HepG2 (cell line): Measurements from ENCODE around the gene PCNA. TPM values are rescaled to one million over a fixed set of nuclear protein-coding genes. Genes with fewer than 3 reads are reported as not detected.
A peak's percentile ranks its signal among the peaks of the same experiment; 100 is the strongest.

Source experiments
- AKNA ChIP-seq: sonication (generic); formaldehyde crosslinking; IDR thresholded peaks from 2 replicates; pipeline ENCODE4 v1.4.0; 2020; ENCODE audit warnings: missing genetic modification reagents, borderline replicate concordance
- MBNL3 ChIP-seq: fragments of 250-450 bp; sonication (Bioruptor Pico); conservative IDR thresholded peaks from 2 replicates; pipeline ENCODE4 v1.8.0; 2022; ENCODE audit warnings: mild to moderate bottlenecking, inconsistent platforms
- NFRKB ChIP-seq: fragments of 450-650 bp; IDR thresholded peaks from 2 replicates; pipeline ENCODE4 v1.6.1; 2017
- STAT5B ChIP-seq: sonication (generic); formaldehyde crosslinking; IDR thresholded peaks from 2 replicates; pipeline ENCODE4 v1.4.0; 2020; ENCODE audit warnings: missing genetic modification reagents
- ZBTB33 ChIP-seq: sonication (generic); formaldehyde crosslinking; IDR thresholded peaks from 2 replicates; pipeline ENCODE4 v1.4.0; 2020; ENCODE audit warnings: missing genetic modification reagents
- ZBTB39 ChIP-seq: sonication (generic); formaldehyde crosslinking; IDR thresholded peaks from 2 replicates; pipeline ENCODE4 v1.5.0; 2020; ENCODE audit warnings: missing genetic modification reagents
- ZNF17 ChIP-seq: sonication (generic); formaldehyde crosslinking; IDR thresholded peaks from 2 replicates; pipeline ENCODE4 v1.5.0; 2020; ENCODE audit warnings: mild to moderate bottlenecking, missing genetic modification reagents
- ZNF225 ChIP-seq: sonication (generic); formaldehyde crosslinking; IDR thresholded peaks from 2 replicates; pipeline ENCODE4 v1.4.0; 2020; ENCODE audit warnings: mild to moderate bottlenecking, missing genetic modification reagents
- ZNF678 ChIP-seq: sonication (generic); formaldehyde crosslinking; IDR thresholded peaks from 2 replicates; pipeline ENCODE4 v1.4.0; 2020; ENCODE audit warnings: mild to moderate bottlenecking, missing genetic modification reagents
- ZNF792 ChIP-seq: IDR thresholded peaks from 2 replicates; pipeline ENCODE4 v1.6.1; 2016
- polyA plus RNA-seq, 8 experiments: library from polyadenylated mRNA; depleted of rRNA in 3 of 8; stranded (reverse) in 7 of 8; unstranded in 1 of 8; fragments of >200 nt; fragmentation: Illumina TruSeq in 4 of 8; extraction: Trizol in 4 of 8; gene quantifications; 2 replicates each; pipeline versions ENCODE4 v1.2.1 to v1.2.3, GENCODE V29; 2011 to 2016; ENCODE audit warnings: low read depth in 4 of 8, missing spikeins in 1 of 8, mixed read lengths in 1 of 8; ENCODE audit not compliant: insufficient read depth in 1 of 8
- total RNA-seq, 5 experiments: library from RNA; depleted of rRNA; stranded (reverse); fragments of >200 nt; fragmentation: Illumina TruSeq; extraction: Trizol; gene quantifications; 2 replicates each; pipeline ENCODE4 v1.2.3, GENCODE V29; 2016; ENCODE audit warnings: low read depth in 1 of 5
- TF ChIP-seq, protein P1 (sequence below): sonication (generic); formaldehyde crosslinking; IDR thresholded peaks from 2 replicates; pipeline ENCODE4 v1.8.1; 2023; ENCODE audit warnings: mild to moderate bottlenecking, inconsistent platforms, moderate library complexity, missing genetic modification reagents, borderline replicate concordance
- TF ChIP-seq, protein P2 (sequence below): sonication (generic); formaldehyde crosslinking; IDR thresholded peaks from 2 replicates; pipeline ENCODE4; 2020; ENCODE audit warnings: missing genetic modification reagents, mild to moderate bottlenecking, borderline replicate concordance
- TF ChIP-seq, protein P3 (sequence below): sonication (generic); formaldehyde crosslinking; conservative IDR thresholded peaks from 2 replicates; pipeline ENCODE4 v1.4.0; 2020; ENCODE audit warnings: missing genetic modification reagents

Gene PCNA
- total and polyA plus RNA-seq, 2 of the 13 experiments (the other 11 are each of a cell fraction or from before 2014, with no cell fraction given): 229 to 655 TPM

GRCh38 chr20:5119435-5120184 is at the start of gene PCNA (continued):
- no peak; the same call in 1 of the 2 replicates for TF ChIP-seq AKNA (CRISPR knock-in tag)
- no peak for TF ChIP-seq NFRKB
- TF ChIP-seq MBNL3 (CRISPR knock-in tag): no peak
- TF ChIP-seq ZNF225 (CRISPR knock-in tag): peak; percentile 89; the same call in 1 of the 2 replicates
- TF ChIP-seq, protein P1, sequence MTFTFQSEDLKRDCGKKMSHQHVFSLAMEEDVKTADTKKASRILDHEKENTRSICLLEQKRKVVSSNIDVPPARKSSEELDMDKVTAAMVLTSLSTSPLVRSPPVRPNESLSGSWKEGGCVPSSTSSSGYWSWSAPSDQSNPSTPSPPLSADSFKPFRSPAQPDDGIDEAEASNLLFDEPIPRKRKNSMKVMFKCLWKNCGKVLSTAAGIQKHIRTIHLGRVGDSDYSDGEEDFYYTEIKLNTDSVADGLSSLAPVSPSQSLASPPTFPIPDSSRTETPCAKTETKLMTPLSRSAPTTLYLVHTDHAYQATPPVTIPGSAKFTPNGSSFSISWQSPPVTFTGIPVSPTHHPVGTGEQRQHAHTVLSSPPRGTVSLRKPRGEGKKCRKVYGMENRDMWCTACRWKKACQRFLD (CRISPR knock-in tag): peak; percentile 100
- peak; percentile 87; the same call in 1 of the 2 replicates for TF ChIP-seq ZBTB39 (CRISPR knock-in tag)
- peak; percentile 2 for TF ChIP-seq ZNF17
- TF ChIP-seq, protein P2, sequence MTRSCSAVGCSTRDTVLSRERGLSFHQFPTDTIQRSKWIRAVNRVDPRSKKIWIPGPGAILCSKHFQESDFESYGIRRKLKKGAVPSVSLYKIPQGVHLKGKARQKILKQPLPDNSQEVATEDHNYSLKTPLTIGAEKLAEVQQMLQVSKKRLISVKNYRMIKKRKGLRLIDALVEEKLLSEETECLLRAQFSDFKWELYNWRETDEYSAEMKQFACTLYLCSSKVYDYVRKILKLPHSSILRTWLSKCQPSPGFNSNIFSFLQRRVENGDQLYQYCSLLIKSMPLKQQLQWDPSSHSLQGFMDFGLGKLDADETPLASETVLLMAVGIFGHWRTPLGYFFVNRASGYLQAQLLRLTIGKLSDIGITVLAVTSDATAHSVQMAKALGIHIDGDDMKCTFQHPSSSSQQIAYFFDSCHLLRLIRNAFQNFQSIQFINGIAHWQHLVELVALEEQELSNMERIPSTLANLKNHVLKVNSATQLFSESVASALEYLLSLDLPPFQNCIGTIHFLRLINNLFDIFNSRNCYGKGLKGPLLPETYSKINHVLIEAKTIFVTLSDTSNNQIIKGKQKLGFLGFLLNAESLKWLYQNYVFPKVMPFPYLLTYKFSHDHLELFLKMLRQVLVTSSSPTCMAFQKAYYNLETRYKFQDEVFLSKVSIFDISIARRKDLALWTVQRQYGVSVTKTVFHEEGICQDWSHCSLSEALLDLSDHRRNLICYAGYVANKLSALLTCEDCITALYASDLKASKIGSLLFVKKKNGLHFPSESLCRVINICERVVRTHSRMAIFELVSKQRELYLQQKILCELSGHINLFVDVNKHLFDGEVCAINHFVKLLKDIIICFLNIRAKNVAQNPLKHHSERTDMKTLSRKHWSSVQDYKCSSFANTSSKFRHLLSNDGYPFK: peak; percentile 97
- peak; percentile 90 for TF ChIP-seq ZNF792
- TF ChIP-seq ZNF678 (CRISPR knock-in tag): peak; percentile 100
- TF ChIP-seq STAT5B (CRISPR knock-in tag): peak; percentile 43
- TF ChIP-seq, protein P3, sequence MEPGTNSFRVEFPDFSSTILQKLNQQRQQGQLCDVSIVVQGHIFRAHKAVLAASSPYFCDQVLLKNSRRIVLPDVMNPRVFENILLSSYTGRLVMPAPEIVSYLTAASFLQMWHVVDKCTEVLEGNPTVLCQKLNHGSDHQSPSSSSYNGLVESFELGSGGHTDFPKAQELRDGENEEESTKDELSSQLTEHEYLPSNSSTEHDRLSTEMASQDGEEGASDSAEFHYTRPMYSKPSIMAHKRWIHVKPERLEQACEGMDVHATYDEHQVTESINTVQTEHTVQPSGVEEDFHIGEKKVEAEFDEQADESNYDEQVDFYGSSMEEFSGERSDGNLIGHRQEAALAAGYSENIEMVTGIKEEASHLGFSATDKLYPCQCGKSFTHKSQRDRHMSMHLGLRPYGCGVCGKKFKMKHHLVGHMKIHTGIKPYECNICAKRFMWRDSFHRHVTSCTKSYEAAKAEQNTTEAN (CRISPR knock-in tag): peak; percentile 77; the same call in 1 of the 2 replicates
- TF ChIP-seq ZBTB33: peak; percentile 25; the same call in 1 of the 2 replicates
